NCI-H2196 treated with DMSO at 0.1 percent for 48 hours (cell line): Measurements from ENCODE around the gene NR5A2.
"Not testable (repeated sequence)": the region's sequence is repeated elsewhere in the genome, so short reads cannot be mapped to it uniquely, and the experiment has no call there.

Experiments used
- DNase-seq: peaks from one replicate; lab custom pipeline; 2025; ENCODE audit not compliant: unreplicated experiment; lab: John Stamatoyannopoulos, UW

The NR5A2 gene

DNA sequence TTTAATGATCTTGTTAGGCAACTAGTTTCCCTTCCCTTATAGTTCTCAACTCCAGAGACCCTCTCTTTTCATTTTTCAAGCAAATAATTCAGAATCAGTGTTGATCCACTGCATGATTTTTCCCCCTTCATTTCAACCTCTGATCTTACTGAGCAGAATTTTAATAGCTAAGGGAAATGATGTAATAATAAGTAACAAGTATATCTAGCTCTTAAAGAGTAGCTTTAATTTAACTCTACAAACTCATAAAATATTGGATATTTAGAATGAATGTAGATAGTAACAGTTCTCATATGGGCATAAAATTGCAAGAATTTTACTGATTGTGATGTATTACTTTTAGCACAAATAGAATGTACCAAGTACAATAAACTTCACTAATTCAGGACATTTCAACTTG, 130.2 kb downstream of the NR5A2 start:
- DNase-seq: no peak

DNA sequence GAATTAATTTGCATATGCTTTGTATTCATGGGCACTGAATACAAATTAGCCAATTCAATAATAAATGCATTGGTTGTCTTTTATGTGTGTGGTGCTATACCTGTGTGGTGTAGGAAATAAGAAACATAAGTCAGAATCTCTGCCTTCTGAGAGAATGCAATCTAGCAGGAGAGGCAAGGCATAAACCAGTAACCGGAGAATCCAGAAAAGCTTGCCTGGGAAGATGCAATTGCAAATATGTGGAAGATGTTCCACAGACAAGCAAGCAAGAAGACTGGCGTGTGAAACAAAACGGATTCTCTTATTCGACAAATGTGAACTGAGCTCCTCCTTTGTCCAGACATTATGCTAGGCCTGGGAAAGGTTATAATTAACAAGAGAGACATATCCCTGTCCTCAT, 134.3 kb downstream of the NR5A2 start:
- no peak for DNase-seq

DNA sequence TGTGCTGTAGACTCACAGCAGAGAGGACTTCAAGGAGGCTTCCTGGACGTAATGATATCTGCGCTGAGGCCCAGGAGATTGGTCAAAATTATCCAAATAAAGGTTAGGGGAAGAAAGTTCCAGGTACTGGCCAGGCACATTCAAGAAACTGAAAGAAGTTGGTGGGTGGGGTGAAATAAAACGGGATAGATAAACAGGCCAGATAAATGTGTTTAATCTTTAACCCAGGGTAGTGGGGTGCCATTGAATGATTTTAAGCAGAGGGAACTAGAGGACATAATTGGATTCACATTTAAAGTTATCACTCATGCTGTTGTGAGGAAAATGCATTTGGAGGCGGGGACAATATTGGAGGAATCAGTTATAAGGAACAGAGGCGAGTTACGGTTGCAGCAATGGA, 134.7 kb downstream of the NR5A2 start:
- DNase-seq: no peak

DNA sequence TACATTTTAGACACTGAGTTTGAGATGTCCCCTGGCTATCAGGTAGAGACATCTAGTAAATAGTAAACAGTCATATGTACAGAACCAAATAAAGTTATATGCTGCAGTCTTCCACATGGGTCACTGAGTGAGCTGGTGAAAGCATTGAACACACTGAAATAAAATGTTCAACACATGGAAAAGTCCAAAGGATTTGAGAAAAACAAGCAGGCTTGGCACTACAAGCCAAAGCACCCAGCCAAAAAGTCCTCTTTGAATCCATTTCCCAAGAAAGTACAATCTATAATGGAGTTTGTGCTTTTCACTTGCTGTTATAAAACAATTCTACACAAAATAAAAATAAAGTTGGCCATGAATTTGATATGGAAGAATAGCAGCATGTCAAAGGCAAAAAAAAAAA, 135.4 kb downstream of the NR5A2 start:
- no peak for DNase-seq

DNA sequence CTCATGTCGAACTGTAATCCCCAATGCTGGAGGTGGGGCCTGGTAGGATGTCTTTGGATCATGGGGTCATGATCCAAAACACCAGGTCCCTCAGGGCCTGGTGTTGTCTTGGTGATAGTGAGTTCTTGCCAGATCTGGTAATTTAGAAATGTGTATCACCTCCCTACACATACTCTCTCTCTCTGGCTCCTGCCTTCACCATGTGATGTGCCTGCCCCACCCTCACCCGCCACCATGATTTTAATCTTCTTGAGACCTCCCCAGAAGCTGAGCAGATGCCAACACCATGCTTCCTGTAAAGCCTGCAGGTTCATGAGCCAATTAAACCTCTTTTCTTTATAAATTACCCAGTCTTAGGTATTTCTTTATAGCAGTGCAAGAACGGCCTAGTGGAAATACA, 136.4 kb downstream of the NR5A2 start:
- no peak for DNase-seq

DNA sequence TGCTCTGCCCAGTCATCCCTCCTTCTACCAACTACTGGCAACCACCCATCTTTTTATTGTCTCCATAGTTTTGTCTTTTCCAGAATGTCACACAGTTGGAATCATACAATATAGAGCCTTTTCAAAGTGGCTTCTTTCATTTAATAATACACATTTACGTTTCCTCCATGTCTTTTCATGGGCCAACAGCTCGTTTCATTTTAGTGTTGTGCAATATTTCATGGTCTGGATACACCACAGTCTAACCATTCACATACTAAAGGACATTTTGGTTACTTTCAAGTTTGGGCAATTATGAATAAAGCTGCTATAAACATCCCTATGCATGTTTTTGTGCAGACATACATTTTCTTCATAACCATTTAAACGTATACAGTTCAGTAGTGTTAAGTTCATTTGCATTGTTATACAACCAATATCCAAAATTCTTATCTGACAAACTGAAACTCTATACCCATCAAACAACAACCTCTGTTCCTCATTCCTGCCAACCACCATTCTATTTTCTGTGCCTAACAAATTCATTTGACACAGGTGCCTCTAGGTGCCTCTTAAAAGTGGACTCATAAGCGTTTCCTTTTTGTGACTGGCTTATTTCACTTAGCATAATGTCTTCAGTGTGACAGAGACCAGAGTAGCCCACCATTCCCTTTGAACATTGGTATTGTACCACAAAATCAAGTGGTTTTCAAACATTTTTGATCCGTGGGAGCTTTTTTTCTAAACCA, 138.1 kb downstream of the NR5A2 start:
- no peak for DNase-seq

DNA sequence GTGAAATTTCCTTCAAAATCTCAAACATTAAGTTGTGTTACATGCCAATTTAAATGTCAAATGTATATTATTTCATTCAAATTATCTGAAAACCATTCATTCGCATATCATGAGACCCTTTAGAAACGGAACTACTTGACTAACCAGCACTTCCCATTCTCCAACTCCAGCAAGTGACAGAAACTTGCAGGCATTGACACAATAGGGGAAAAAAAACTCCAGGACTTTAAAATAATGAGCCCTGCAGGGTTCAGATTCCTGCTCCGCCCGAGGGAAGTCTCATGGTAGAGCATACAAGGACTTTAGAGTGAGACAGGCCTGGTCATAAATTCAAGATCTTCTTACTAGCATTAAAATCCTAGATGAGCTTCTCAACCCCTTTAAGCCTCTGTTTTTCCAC, 138.9 kb downstream of the NR5A2 start:
- no peak for DNase-seq

DNA sequence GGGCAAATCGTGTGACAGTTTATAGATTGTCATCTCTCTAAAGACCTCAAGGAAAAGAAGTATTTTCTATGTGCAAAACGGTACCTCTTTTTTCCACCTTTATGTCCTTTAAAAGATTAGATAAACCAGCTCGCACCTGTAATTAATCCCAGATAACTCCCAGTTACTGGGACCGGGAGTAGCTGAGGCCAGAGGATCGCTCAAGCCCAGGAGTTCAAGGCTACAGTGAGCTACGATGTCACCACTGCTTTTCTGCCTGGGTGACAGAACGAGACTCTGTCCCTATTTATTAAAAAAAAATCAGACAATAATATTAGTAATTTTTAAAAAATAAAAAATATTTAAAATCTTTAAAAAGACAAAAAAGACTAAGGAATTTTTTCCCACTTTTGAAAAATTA, 141.4 kb downstream of the NR5A2 start:
- no peak for DNase-seq

DNA sequence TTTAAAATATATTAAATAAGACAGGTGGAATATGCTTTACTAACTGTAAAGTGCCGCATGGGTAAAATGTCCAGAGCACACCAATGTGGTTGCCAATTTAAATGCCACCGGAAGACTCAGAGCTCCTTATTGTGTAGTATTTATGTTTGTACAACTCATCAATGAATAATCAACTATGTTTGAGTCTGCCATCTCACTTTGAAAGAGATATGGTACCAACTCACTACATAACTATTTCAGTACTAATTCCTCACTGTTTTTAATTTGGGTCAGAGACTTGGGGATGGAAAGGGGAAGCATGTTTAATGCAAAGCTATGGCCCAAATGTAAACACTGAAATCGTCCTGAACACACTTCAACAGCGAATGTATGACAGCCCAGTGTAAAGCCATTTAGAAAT, 144.8 kb downstream of the NR5A2 start:
- DNase-seq: no peak

DNA sequence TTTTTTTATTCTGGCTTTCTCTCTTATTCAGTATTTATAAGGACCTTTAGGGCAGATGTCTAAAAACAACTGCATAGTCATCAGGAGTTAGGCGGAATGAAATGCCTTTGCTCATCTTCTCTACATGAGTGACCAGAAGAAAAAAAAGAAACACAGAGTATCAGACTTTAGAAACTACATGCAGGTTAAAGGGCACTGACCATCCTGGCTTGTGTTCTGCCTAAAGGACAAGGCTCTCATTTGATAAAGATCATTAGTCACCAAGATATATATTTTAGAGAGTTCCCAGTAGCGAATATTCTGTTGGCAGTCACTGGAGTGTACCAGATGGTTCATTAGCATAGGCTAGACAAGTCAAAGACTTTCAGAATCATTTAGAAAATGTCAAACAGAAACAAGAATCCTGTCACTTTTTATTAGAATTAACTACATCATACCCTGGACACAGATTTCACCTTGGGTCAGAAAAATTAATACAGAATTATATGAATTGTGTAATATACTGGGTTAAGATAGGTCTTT, 145.6 kb downstream of the NR5A2 start:
- DNase-seq: no peak

DNA sequence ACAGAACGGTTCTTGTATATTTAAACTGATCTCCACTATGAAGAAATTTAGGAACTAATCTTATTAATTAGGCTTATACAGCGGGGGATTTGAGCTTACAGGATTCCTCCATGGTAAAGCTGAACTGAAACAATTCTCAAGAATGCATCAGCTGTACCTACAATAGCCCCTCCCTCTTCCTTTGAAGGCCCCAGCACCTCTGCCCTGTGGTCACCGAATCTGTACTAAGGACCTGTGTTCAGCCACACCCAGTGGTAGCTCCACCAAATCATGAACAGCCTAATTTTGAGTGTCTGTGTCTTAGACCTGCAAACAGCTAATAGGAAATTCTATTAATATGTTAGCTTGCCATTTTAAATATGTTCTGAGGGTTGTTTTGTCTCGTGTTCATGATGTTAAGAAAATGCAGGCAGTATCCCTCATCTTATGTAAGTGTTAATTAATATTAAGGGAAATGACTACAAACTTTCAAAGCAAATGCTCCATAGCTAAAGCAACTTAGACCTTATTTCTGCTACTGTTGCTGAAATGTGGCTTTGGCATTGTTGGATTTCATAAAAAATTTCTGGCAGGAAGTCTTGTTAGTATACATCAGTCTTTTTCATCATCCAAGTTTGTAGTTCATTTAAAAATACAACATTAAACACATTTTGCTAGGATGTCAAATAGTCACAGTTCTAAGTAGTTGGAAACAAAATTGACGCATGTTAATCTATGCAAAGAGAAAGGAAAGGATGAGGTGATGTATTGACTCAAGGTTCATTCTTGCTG, 147.2 kb downstream of the NR5A2 start:
- no peak for DNase-seq

DNA sequence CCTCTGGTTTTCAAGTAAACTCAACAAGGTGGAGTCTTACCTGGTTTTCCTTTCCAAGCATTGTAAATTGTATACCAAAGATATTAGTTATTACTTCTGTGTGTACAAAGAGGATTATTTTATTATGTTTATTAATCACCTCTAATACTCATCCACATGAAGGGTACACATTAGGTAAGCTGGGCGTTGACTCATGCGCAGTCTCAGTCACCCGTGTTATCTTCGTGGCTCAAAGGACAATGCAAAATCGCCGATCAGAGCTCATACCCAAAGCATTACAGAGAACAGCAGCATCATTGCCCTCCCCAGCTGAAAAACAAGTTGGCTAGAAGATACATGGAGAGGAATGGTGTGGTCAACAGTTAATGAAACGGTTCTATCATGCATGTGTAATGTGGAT, 148.7 kb downstream of the NR5A2 start:
- DNase-seq: no peak

DNA sequence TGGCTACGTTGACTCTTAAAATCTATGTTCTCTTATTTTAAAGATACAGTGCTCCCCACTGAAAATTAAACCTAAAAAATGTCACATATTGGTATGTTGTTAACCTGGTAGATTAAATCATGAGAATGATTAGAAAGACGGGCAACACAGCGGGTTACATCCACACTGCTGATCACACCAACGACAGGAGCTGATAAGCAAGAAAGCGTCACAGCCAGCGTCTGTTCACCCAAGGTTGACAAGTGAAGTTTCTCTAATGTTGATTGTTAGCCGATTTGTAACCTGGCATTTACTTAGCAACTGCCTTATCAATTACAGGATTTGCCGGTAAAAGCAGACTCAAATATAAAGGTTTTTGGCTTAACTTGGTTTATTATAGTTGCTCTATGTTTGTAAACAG, 149.3 kb downstream of the NR5A2 start:
- DNase-seq: no peak

DNA sequence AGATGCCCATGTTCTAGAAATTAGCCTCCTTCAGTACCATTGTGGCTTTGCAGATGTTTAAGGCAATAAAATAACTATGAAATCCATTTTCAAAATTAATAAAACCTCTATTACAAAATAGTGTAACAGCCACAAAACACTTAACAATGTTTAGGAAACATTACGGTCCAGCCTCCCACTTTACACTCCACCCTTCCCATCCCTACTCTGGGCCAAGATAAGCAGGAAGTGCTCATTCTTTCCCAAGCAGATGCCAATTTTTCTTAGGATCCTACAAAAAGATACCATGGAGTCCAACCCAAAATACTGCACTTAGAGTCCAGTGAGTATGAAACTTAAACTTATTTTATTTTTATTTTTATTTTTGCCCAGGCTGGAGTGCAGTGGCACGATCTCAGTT, 150.8 kb downstream of the NR5A2 start:
- no peak for DNase-seq

DNA sequence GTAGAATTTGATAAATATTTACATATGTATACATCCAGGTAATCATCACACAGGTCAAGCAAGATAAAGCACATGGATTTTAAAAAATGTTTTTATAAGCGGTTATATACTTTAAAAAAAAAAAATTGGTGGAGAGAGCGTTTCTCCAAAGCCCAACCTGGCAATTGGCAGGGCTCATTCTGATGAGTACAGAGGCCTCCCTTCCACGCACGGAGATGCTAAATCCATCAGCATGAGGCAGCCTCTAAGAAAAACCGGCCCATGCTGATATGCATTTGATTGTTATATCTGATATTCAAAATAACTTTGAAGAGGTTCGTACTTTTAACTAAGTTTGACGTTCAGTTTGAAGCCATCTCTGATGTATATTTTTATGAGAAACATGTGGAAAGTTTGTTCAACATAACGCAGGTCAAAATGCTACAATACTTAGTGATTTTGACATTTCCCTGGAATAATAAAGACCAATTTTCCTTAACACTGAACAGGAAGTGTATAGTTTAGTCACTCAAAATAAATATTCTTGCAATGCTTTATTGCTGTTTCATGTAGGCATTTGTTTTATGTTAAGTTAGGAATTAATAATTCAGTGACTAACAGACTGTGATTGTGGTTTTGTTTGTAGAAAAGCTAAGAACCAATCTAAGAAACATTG, 151.7 kb downstream of the NR5A2 start:
- no peak for DNase-seq

DNA sequence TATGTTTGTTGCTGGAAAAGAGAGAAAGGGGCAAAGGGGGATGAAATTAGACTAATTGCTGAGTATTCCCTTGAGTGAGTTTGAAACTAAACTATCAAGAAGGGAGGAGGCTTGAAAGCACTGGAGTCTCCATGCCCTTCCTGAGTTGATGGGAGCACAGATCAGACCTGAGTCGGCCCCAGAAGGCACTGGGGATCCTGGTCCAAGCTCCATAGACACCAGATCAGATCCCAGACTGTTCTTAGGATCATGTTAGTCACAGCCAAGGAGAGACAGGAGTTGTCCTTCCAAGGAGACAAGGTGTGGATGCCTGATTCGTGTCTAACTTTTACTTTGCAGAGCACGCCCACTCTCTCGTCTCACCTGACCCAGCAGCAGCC, 152.3 kb downstream of the NR5A2 start:
- DNase-seq: no peak

DNA sequence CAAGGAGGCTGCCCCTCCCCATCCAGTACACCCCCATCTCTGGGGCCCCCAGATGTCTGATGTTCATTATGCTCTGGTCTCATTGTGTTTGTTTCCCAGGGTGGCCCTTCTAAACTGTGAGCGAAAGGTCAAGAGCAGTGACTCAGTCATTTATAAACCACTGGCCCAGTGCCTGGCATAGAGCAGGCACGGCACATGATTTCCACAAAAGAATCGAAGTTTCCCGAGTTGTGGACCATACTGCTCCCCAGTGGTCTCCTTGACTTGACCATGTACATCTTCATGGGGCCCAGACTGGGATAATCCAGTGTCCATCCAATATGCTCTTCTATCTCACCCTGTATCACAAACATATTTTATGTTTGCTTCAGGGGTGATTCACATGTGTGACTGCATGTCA, 153.3 kb downstream of the NR5A2 start:
- DNase-seq: no peak

DNA sequence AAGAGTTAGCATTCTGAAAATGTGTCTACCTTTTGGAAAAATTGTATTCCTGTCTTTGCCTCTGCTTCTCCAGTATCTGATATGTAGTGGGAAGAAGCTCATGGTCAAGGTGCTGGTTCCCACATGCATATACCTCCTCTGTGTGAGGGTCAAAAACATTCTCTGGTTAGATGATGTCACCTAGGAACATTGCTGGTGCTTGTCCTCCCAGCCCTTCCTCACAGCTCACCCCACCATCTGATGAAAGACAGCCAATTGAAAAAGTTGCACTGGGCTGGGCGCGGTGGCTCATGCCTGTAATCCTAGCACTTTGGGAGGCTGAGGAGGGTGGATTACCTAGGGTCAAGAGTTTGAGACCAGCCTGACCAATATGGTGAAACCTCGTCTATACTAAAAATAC, 154.4 kb downstream of the NR5A2 start:
- no peak for DNase-seq

DNA sequence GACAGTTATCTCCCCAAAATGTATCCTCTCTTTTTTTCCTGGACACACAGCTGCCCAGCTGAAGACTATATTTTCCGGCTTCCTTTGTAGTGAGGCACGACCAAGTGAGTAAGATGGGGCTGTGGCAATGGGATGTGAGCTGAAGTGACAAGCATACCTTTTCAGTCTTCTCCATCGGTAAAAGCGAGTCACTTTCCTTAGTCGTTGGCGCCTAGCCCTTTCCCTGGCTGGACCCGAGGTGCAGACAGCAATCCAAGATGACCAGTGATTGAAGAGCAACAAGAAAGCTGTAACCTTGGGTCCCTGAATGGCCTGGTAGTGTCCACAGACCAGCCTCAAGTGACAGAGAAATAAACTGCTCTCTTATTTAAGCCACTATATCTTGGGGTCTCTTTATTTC, 155.2 kb downstream of the NR5A2 start:
- no peak for DNase-seq

DNA sequence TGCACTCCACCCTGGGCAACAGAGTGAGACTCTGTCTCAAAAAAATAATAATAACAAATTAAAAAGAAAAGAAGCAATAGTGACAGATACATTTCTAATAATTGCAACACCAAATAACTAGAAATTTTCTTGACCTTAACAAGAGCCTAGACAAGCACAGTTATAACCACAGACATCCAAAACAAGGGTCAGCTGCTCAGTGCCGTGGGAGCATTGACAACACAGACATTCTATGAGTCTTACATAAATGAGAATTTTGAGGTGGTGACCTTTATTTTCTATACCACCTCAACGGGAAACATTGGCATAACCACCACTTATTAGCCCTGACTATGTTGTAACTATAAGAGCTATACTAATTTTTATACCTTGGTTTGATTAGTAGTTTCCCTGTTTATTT, 156.1 kb downstream of the NR5A2 start:
- no peak for DNase-seq

DNA sequence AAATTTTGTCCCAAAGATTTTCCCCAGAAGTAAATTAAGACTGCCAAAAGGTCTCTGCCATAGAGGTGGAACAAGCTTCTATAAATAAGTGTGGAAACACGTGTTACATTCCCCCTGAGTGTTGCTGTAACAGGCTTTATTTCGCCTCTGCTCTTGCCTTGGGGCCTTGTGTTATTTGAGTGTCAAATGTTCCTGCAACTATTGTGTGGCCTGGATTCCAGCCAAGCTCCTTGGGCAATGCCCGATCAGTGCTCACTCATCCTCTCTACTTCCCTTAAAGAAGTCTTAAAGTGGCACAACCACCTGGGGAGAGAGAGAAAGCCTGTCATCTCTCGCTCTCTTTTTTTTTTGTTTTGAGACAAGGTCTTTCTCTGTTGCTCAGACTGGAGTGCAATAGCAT, 156.7 kb downstream of the NR5A2 start:
- no peak for DNase-seq

DNA sequence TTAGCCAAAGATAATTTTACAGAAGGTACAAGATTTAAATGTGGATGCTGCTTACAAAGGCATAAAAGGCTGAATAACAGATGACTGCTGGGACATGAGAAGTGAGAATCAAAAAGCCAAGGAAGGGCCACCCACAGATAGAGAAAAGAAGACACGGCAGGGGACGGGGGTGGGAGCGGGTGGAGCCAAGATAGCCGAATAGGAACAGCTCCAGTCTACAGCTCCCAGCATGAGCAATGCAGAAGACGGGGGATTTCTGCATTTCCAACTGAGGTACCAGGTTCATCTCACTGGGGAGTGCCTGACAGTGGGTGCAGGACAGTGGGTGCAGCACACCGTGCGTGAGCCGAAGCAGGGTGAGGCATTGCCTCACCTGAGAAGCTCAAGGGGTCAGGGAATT, 157.7 kb downstream of the NR5A2 start:
- DNase-seq: not testable (repeated sequence)
